ENCODE measurements around the gene MAGI2. TPM values are rescaled to one million over a fixed set of nuclear protein-coding genes. Genes with fewer than 3 reads are reported as not detected.

The MAGI2 gene
- total RNA-seq, 1 experiment from 2014 or later, result 0.25 TPM

DNA sequence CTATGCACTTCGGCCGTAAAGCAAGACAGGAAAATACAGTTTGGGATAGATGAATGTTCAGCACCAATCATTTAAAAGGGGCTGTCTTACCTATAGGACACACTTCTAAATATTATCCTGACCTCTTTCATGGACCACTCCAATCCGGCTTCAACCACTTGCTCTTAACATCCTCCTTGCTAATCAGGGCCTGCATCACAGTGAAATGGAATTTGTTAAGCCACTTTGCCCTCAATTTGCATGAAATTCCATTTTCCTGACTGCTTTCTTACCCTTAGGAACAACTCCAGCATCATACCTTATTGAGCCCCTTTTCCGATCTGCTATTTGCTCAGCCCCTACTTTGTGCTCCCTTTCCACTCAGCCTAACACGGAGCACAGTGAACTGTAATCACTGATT, 987.6 kb downstream of the MAGI2 start:
- Histone ChIP-seq H3K4me3 (ENCODE audit: low read depth, low read length) (no peak overlapping the region), H3K27me3 (replicated peaks; ENCODE audit: control insufficient read depth, insufficient read depth, low read length) (no peaks in the 10 kb centered on the region), H3K9me3 (no peaks in the 10 kb centered on the region), H3K36me3 (ENCODE audit: control insufficient read depth, insufficient read depth, low read length) (no peaks in the 10 kb centered on the region), H3K4me1 (no peaks in the 10 kb centered on the region)
- ChIA-PET CTCF (no interaction called here), POLR2A (no interaction called here)
- intact Hi-C loops (cut with micrococcal nuclease; ENCODE audit: unreplicated experiment), result no loop called here
- H3K4me3 Mint-ChIP-seq (ENCODE audit: unreplicated experiment), result no peak overlapping the region
- no peaks in the 10 kb centered on the region for H3K9me3 Mint-ChIP-seq (ENCODE audit: unreplicated experiment)
- TF ChIP-seq, protein P1, sequence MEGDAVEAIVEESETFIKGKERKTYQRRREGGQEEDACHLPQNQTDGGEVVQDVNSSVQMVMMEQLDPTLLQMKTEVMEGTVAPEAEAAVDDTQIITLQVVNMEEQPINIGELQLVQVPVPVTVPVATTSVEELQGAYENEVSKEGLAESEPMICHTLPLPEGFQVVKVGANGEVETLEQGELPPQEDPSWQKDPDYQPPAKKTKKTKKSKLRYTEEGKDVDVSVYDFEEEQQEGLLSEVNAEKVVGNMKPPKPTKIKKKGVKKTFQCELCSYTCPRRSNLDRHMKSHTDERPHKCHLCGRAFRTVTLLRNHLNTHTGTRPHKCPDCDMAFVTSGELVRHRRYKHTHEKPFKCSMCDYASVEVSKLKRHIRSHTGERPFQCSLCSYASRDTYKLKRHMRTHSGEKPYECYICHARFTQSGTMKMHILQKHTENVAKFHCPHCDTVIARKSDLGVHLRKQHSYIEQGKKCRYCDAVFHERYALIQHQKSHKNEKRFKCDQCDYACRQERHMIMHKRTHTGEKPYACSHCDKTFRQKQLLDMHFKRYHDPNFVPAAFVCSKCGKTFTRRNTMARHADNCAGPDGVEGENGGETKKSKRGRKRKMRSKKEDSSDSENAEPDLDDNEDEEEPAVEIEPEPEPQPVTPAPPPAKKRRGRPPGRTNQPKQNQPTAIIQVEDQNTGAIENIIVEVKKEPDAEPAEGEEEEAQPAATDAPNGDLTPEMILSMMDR (IDR thresholded peaks at IDR 0.05; ENCODE audit: insufficient read depth in 1 of 2, low read depth in 1 of 2, low read length in 1 of 2, severe bottlenecking in 1 of 2, unreplicated experiment in 1 of 2), result no peak
- H3K27me3 Mint-ChIP-seq (ENCODE audit: insufficient read depth, unreplicated experiment), result peaks cover 4% of the 10 kb centered on the region
- H3K27ac Mint-ChIP-seq (ENCODE audit: unreplicated experiment), result no peak overlapping the region
- no TSS peak for BruUV-seq (replicated peaks)
- no peak for DNase-seq
- no peaks in the 10 kb centered on the region for H3K36me3 Mint-ChIP-seq (ENCODE audit: insufficient read depth, unreplicated experiment)
- no peaks in the 10 kb centered on the region for H3K4me1 Mint-ChIP-seq (ENCODE audit: low read depth, unreplicated experiment)

DNA sequence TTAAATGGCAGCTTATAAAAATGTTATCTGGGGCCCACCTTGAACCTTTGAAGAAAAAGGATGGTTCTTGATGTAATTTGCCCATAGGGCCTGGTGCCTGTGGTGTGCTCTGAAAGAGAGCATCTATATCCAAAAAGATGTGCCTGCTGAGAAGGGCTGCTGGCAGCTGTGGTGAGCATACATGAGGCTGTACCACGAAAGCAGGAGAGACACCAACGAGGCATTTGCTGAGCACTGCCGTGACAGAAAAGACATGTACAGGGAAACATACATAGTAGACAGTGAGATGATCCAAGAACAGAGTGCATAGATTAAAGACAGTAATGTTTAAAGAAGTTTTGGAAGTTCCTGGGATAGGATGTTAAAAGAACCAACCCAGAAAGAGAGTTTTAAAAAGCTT, 990.4 kb downstream of the MAGI2 start:
- no peak for DNase-seq
- Histone ChIP-seq H3K9me3 (no peaks in the 10 kb centered on the region), H3K36me3 (ENCODE audit: control insufficient read depth, insufficient read depth, low read length) (no peaks in the 10 kb centered on the region), H3K4me3 (ENCODE audit: low read depth, low read length) (no peak overlapping the region), H3K4me1 (no peaks in the 10 kb centered on the region), H3K27me3 (replicated peaks; ENCODE audit: control insufficient read depth, insufficient read depth, low read length) (no peaks in the 10 kb centered on the region)
- BruUV-seq (replicated peaks), result no TSS peak
- no peaks in the 10 kb centered on the region for H3K36me3 Mint-ChIP-seq (ENCODE audit: insufficient read depth, unreplicated experiment)
- H3K4me1 Mint-ChIP-seq (ENCODE audit: low read depth, unreplicated experiment), result no peaks in the 10 kb centered on the region
- H3K27ac Mint-ChIP-seq (ENCODE audit: unreplicated experiment), result no peak overlapping the region
- POLR2A ChIA-PET, result no interaction called here
- TF ChIP-seq, protein P1 (IDR thresholded peaks at IDR 0.05; ENCODE audit: insufficient read depth in 1 of 2, low read depth in 1 of 2, low read length in 1 of 2, severe bottlenecking in 1 of 2, unreplicated experiment in 1 of 2), result no peak
- intact Hi-C loops (cut with micrococcal nuclease; ENCODE audit: unreplicated experiment), result no loop called here
- CTCF ChIA-PET, result no interaction called here
- H3K27me3 Mint-ChIP-seq (ENCODE audit: insufficient read depth, unreplicated experiment), result peaks cover 4% of the 10 kb centered on the region
- H3K9me3 Mint-ChIP-seq (ENCODE audit: unreplicated experiment), result no peaks in the 10 kb centered on the region
- no peak overlapping the region for H3K4me3 Mint-ChIP-seq (ENCODE audit: unreplicated experiment)

DNA sequence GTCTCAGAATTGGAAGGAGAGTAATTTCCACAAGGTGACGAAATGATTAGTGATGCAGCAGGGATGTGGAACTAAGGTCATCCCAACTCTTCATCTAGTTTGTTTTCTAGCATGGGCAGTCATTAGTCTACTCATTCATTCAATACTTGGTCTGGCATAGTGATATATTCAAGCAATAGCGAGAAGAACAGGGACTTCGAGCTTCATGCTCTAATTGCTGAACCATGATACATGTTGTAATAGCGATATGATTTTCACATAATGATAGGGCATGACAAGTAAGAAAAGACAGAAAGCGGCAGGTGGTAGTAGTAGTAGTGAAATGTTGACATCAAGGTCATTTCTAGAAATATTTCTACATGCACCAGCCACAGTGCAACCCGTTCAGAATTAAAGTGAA, 1002.8 kb downstream of the MAGI2 start:
- TF ChIP-seq, protein P1 (IDR thresholded peaks at IDR 0.05; ENCODE audit: insufficient read depth in 1 of 2, low read depth in 1 of 2, low read length in 1 of 2, severe bottlenecking in 1 of 2, unreplicated experiment in 1 of 2), result no peak
- Mint-ChIP-seq H3K4me1 (ENCODE audit: low read depth, unreplicated experiment) (no peaks in the 10 kb centered on the region), H3K9me3 (ENCODE audit: unreplicated experiment) (no peaks in the 10 kb centered on the region), H3K36me3 (ENCODE audit: insufficient read depth, unreplicated experiment) (no peaks in the 10 kb centered on the region), H3K27me3 (ENCODE audit: insufficient read depth, unreplicated experiment) (peaks cover 6% of the 10 kb centered on the region), H3K27ac (ENCODE audit: unreplicated experiment) (no peak overlapping the region), H3K4me3 (ENCODE audit: unreplicated experiment) (no peak overlapping the region)
- H3K4me3 ChIP-seq (ENCODE audit: low read depth, low read length), result no peak overlapping the region
- ChIA-PET POLR2A (no interaction called here), CTCF (interaction anchor here (0.7 kb wide), 1 partner anchor 1431 kb away, joined by 5 read pairs; no protein-coding TSS in a partner anchor)
- H3K4me1 ChIP-seq, result no peaks in the 10 kb centered on the region
- H3K27me3 ChIP-seq (replicated peaks; ENCODE audit: control insufficient read depth, insufficient read depth, low read length), result no peaks in the 10 kb centered on the region; the same call in 1 of the 2 replicates
- intact Hi-C loops (cut with micrococcal nuclease; ENCODE audit: unreplicated experiment), result no loop called here
- DNase-seq, result no peak
- H3K36me3 ChIP-seq (ENCODE audit: control insufficient read depth, insufficient read depth, low read length), result no peaks in the 10 kb centered on the region
- H3K9me3 ChIP-seq, result no peaks in the 10 kb centered on the region
- BruUV-seq (replicated peaks), result no TSS peak
